T-helper 22 cell (primary cell): ENCODE data around the gene HPSE2.

Experiments used
- DNase-seq: peaks from one replicate; pipeline ENCODE4 v3.0.0-alpha.2; 2020; ENCODE audit warnings: low read depth

HPSE2 gene

DNA sequence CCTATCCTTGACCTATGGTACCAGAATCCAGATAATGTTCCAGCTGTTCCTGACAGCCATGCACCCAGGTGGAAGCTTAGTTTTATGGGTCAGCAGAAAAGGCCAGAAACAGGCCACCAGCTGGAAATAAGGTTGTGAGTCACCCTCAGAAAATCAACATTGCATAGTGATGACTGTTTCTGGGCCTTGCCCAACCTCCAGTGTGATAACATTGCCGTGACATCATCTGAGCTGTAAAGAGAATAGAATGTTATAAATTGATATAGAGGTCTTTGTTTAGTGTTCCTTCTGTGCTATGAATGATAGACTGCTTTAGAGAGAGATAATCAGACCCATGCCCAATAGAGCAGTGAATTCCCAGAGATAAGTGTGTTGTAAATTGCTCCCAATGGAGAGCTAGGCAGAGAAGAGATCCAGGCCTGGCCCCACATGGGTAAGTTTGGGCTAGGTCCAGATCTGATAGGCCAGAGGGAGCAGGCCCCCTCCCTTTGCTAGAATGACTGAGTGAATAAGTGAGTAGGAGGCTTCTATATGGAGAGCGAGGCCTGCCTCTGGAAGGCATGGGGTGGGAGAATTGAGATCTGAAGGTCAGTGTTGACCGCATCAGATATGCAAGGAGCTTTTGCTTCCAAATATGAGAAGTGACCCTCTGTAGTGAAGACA is 774.7 kb downstream of the HPSE2 start:
- no peak for DNase-seq

GRCh38 chr10:98458809-98459784 is 776.6 kb downstream of the HPSE2 start:
- no peak for DNase-seq

- no peak for DNase-seq
Measured at GRCh38 chr10:98457721-98458120, 777.9 kb downstream of the HPSE2 start.

- no peak for DNase-seq
Measured at GRCh38 chr10:98456686-98457482, 778.8 kb downstream of the HPSE2 start.

GRCh38 chr10:98456043-98456570 is 779.5 kb downstream of the HPSE2 start:
- no peak for DNase-seq

GRCh38 chr10:98453729-98454128 is 781.9 kb downstream of the HPSE2 start:
- DNase-seq = no peak

- DNase-seq = no peak
Measured at GRCh38 chr10:98450618-98451017, 785.0 kb downstream of the HPSE2 start.

DNA sequence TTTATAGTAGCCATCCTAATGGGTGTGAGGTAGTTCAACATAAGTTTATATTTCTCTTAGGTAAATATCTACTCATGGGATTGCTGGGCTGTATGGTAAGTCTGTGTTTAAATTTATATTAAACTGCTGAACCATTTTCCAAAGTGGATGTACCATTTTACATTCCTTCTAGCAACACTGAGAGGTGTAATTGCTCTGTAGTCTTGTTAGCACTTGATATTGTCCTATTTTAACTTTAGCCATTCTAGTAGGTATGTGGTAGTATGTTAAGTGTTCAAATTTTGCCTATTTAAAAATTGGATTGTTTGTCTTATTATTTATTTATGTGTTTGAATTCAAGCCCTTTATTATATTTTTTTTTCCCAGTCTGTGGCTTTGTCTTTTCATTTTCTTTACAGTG is 786.4 kb downstream of the HPSE2 start:
- no peak for DNase-seq

- DNase-seq = peak; percentile 48
Measured at GRCh38 chr10:98446661-98447221, 788.9 kb downstream of the HPSE2 start, which contains the start of gene HPS1. Gene HPS1 (minus strand): TSS chr10:98446935. CDS start chr10:98443240, 3,695 bp downstream.

DNA sequence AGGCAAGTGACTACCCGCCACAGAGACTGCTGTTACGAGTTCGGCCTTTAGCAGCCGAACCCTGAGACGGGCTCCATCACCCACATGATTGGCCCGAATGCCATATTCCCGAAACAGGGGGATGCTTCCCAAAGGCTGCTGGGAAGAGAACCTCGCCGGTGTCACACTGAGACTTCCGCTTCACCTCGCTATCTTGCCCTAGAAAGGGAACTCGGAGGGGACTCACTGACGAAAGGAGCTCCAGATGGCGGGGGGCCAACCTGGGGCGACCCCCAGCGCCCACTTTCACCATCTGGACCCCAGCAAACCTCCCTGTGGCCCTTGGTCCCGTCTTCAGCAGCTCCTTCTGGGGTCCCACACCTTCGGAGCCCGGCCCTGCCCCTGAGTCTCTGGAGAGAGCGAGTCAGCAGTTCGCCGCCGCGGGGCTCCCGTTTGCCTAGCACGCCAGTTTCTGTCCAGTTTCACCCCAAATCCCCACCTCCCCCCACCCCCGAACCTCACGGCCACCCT is 789.4 kb downstream of the HPSE2 start:
- DNase-seq = no peak

DNA sequence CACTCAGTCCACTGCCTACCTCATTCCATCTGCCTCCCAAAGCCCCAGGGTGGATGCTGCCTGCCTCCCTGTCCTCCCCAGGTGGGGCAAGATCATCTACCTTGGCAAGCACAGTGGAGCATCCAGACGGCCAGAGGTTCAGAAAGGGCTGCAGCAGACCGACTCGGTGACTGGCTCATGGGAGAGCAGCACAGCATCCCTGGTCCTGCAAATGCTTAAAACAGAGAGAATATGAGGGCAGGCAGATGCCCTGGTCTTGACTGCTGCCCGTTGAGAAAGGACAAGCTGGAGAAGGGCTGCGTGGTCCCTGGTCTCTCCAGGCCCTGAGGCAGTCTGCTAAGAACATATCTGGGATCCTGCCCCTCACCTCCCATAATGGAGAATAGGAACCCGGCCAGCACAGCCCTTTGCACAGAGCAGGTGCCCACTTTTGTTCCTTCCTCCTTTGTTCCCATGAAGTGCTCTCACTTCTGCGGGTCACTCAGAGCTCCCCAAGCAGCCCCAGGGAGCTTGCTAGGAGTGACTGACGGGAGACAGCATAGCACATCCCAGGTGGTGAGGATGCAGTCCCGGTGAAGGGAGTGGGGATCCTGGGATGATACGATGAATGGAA is 790.3 kb downstream of the HPSE2 start:
- no peak for DNase-seq

- no peak for DNase-seq
Measured at GRCh38 chr10:98444314-98445006, 791.2 kb downstream of the HPSE2 start.

GRCh38 chr10:98438715-98439114 is 796.9 kb downstream of the HPSE2 start:
- DNase-seq = no peak

- no peak for DNase-seq
Measured at GRCh38 chr10:98436704-98437103, 798.9 kb downstream of the HPSE2 start.

- no peak for DNase-seq
Measured at GRCh38 chr10:98435178-98435577, 800.5 kb downstream of the HPSE2 start.

DNA sequence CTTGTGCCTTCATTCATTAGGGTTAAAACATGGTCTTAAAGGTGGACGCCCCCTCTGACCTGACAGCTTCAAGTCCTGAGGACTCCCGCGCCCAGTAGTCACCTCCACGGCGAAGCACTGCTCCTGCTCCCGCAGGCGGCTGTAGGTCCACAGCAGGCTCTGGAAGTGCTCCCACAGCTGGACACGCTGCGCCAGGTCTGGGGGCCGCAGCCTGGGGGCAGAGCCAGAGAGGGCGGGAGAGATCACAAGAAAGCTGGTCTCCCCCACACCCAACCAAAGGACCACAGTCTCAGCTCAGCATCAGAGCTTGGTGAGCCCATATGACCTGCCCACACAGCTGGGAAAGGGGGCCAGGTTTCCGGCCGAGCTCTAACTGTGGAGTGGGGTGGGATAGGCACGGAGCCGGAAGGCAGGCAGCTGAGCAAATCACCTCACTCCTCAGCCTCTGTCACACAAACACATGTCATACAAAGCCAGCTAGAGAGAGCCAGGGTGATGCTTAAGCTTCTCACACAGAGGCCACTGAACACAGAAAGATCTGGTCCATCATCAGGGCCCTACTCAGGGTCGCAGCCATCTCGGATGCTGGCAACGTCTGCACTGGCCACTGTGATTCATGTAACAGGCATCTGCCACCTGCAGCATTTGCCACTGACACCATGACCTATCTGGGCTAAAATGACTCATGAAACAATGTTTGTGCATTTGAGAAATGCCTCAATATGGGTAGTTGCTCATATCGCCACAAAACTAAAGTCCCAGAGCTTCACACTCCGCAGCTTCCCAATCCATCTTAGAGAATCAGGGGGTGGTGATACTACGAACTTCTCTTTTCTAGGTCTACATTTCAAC is 801.5 kb downstream of the HPSE2 start:
- no peak for DNase-seq

DNA sequence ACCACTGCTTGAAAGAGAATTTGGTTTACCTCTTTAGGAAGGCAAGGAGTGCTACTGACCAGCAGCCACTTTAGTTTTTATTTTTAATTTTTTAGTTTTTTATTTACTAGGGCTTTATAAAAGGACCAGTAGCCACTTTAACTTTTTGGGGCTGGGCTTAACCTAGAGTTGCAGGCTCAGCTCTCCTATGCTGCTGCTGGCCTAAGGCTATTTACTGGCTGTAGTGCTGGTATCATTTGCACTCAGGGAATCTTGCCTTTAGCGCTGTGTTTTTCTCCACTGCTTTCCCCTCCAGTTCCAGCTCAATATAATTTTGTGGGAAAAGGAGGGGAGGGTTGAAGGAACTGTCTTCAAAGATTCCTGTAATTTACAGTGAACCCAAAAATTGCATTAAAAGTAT is 802.3 kb downstream of the HPSE2 start:
- DNase-seq = no peak

DNA sequence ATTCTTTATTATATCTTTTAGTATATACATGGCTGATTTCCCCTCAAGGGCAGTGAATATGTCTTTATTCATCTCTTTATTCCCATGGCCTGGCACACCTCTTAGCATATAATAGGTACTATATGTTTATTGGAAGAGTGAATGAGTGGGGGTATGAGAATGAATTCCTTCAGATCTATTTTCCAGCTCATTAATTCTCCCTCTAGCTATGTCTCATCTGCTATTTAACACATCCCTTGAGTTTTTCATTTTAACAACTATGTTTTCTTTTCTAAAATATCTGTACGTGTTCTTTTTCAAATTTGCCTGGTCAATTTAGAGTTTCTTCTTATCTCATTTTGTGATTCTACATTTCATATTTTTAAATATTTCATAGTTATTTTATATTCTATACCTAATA is 803.3 kb downstream of the HPSE2 start:
- DNase-seq = no peak

DNA sequence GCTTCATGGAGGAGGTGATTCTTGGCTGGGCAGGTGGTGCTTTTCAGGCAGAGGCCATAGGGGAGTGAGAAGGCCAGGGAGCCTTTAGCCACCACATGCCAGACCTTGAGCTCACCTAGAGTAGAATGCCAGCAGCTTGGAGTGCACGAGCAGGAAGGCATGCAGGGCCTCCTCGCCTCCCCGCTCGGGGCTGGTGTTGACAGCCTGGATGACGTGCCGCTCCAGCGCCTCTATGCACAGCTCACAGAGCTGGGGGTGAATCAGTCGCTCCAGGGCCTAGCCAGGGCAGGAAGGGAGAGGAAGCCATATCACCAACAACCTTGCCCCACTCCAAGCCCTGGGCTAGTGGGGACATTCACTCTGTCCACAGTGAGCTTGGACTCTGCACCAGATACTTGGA is 804.6 kb downstream of the HPSE2 start:
- no peak for DNase-seq

GRCh38 chr10:98430427-98430826 is 805.2 kb downstream of the HPSE2 start:
- DNase-seq = no peak
